WTC11 (cell line): Measurements from ENCODE around the gene ZNF423. TPM values are rescaled to one million over a fixed set of nuclear protein-coding genes. Genes with fewer than 3 reads are reported as not detected.

ENCODE experiments used
- ATAC-seq: fragments of 200-7000 bp; cut with Tn5 transposase; 2 replicates; pipeline ENCODE4 v1.10.0; 2021; ENCODE audit warnings: mild to moderate bottlenecking, moderate library complexity
- CTCF ChIA-PET: fragments of 300-600 bp; sonication (Branson Sonifier 250); formaldehyde crosslinking; loops from one replicate; lab custom pipeline; 2021; ENCODE audit warnings: antibody characterized with exemption; lab: Charles Lee
- POLR2A ChIA-PET: fragments of 350-600 bp; sonication (Branson Sonifier 250); formaldehyde crosslinking; loops from one replicate; lab custom pipeline; 2021; ENCODE audit warnings: antibody characterized with exemption; lab: Charles Lee
- DNase-seq: peaks from one replicate; pipeline ENCODE4 v3.0.0; 2021; ENCODE audit warnings: low spot score
- H3K27ac Mint-ChIP-seq: 2 replicates; pipeline ENCODE4 v1.8.0; 2021; ENCODE audit warnings: mixed read lengths
- H3K27me3 Mint-ChIP-seq: 2 replicates; pipeline ENCODE4 v1.8.0; 2021; ENCODE audit warnings: low read depth, mild to moderate bottlenecking, moderate library complexity, mixed read lengths
- H3K36me3 Mint-ChIP-seq: 2 replicates; pipeline ENCODE4 v1.8.0; 2021; ENCODE audit warnings: mixed read lengths
- H3K4me1 Mint-ChIP-seq: 2 replicates; pipeline ENCODE4 v1.8.0; 2022; ENCODE audit warnings: mixed read lengths
- H3K4me3 Mint-ChIP-seq: 2 replicates; pipeline ENCODE4 v1.8.0; 2021; ENCODE audit warnings: mild to moderate bottlenecking, moderate library complexity, mixed read lengths
- H3K9me3 Mint-ChIP-seq: 2 replicates; pipeline ENCODE4 v1.8.0; 2021; ENCODE audit warnings: mixed read lengths
- CBFB ChIP-seq: sonication (generic); formaldehyde crosslinking; IDR thresholded peaks from 2 replicates; pipeline ENCODE4 v1.8.1; 2022; ENCODE audit warnings: mild to moderate bottlenecking, low read depth, missing genetic modification reagents
- E2F5 ChIP-seq: sonication (generic); formaldehyde crosslinking; IDR thresholded peaks from 2 replicates; pipeline ENCODE4 v1.8.1; 2022; ENCODE audit warnings: mild to moderate bottlenecking, moderate library complexity, missing genetic modification reagents
- FOXJ3 ChIP-seq: sonication (generic); formaldehyde crosslinking; IDR thresholded peaks from 2 replicates; pipeline ENCODE4 v1.9.0; 2021; ENCODE audit warnings: missing genetic modification reagents, mild to moderate bottlenecking, borderline replicate concordance
- FOXP4 ChIP-seq: sonication (generic); formaldehyde crosslinking; IDR thresholded peaks from 2 replicates; pipeline ENCODE4 v1.8.0; 2022; ENCODE audit warnings: mild to moderate bottlenecking, missing genetic modification reagents
- NR2C2 ChIP-seq: sonication (generic); formaldehyde crosslinking; IDR thresholded peaks from 2 replicates; pipeline ENCODE4 v1.8.0; 2022; ENCODE audit warnings: mild to moderate bottlenecking, missing genetic modification reagents
- RELA ChIP-seq: sonication (generic); formaldehyde crosslinking; IDR thresholded peaks from 2 replicates; pipeline ENCODE4 v1.8.1; 2022; ENCODE audit warnings: missing genetic modification reagents, mild to moderate bottlenecking, borderline replicate concordance
- TEAD1 ChIP-seq: sonication (generic); formaldehyde crosslinking; IDR thresholded peaks from 2 replicates; pipeline ENCODE4 v1.8.0; 2022; ENCODE audit warnings: mild to moderate bottlenecking, missing genetic modification reagents
- ZBTB21 ChIP-seq: sonication (generic); formaldehyde crosslinking; IDR thresholded peaks from 2 replicates; pipeline ENCODE4 v1.8.1; 2023; ENCODE audit warnings: mild to moderate bottlenecking, missing genetic modification reagents, borderline replicate concordance
- ZMAT4 ChIP-seq: fragments of 250-450 bp; sonication (Bioruptor Pico); IDR thresholded peaks from 2 replicates; pipeline ENCODE4 v1.9.0; 2021; ENCODE audit warnings: mild to moderate bottlenecking
- ZNF232 ChIP-seq: sonication (generic); formaldehyde crosslinking; IDR thresholded peaks from 2 replicates; pipeline ENCODE4 v1.8.0; 2022; ENCODE audit warnings: mild to moderate bottlenecking, missing genetic modification reagents
- ZNF263 ChIP-seq: sonication (generic); formaldehyde crosslinking; IDR thresholded peaks from 2 replicates; pipeline ENCODE4 v1.8.1; 2022; ENCODE audit warnings: low read depth, mild to moderate bottlenecking, moderate library complexity, missing genetic modification reagents
- ZNF317 ChIP-seq: sonication (generic); formaldehyde crosslinking; IDR thresholded peaks from 2 replicates; pipeline ENCODE4 v1.8.1; 2023; ENCODE audit warnings: low read depth, mild to moderate bottlenecking, moderate library complexity, missing genetic modification reagents, borderline replicate concordance
- total RNA-seq: library from RNA; stranded (reverse); gene quantifications from 3 replicates; pipeline ENCODE4 v1.2.3, GENCODE V29; 2021
- TF ChIP-seq, protein P1 (sequence below): sonication (generic); formaldehyde crosslinking; IDR thresholded peaks from 2 replicates; pipeline ENCODE4 v1.8.1; 2023; ENCODE audit warnings: mild to moderate bottlenecking, missing genetic modification reagents
- TF ChIP-seq, protein P2 (sequence below): sonication (generic); formaldehyde crosslinking; IDR thresholded peaks from 2 replicates; pipeline ENCODE4 v1.8.0; 2023; ENCODE audit warnings: mild to moderate bottlenecking, missing genetic modification reagents
- TF ChIP-seq, protein P3 (sequence below): sonication (generic); formaldehyde crosslinking; conservative IDR thresholded peaks from 2 replicates; pipeline ENCODE4 v1.8.1; 2023; ENCODE audit warnings: mild to moderate bottlenecking, low read depth, missing genetic modification reagents, moderate library complexity
- TF ChIP-seq, protein P4 (sequence below): sonication (generic); formaldehyde crosslinking; conservative IDR thresholded peaks from 2 replicates; pipeline ENCODE4 v1.8.1; 2022; ENCODE audit warnings: mild to moderate bottlenecking, missing genetic modification reagents

ZNF423 gene
- total RNA-seq, 1 experiment from 2014 or later: 38.8 TPM

GRCh38 chr16:49483651-49484450 is 372.1 kb downstream of the ZNF423 start (continued):
- no peak for TF ChIP-seq E2F5

- peaks cover 3% of the 10 kb centered on the region; the same call in 1 of the 2 replicates for H3K4me1 Mint-ChIP-seq
- H3K4me3 Mint-ChIP-seq: no peak overlapping the region
- ChIA-PET POLR2A (interaction anchor here (0.6 kb wide), 1 partner anchor 8 kb away, joined by 5 read pairs; no protein-coding TSS in a partner anchor), CTCF (interaction anchor here (0.8 to 1.2 kb wide), 2 partner anchors 18 to 110 kb away, joined by 3 read pairs; no protein-coding TSS in a partner anchor)
- TF ChIP-seq ZNF317 (CRISPR knock-in tag): no peak
- no peak for TF ChIP-seq NR2C2 (CRISPR knock-in tag)
- no peak for TF ChIP-seq RELA (CRISPR knock-in tag)
- no peak for TF ChIP-seq TEAD1 (CRISPR knock-in tag)
- no peak for TF ChIP-seq ZBTB21
- no peak for TF ChIP-seq ZMAT4 (CRISPR knock-in tag)
- no peak for TF ChIP-seq FOXJ3 (CRISPR knock-in tag)
- no peak for TF ChIP-seq ZNF263 (CRISPR knock-in tag)
- no peak for TF ChIP-seq FOXP4
- TF ChIP-seq, protein P1, sequence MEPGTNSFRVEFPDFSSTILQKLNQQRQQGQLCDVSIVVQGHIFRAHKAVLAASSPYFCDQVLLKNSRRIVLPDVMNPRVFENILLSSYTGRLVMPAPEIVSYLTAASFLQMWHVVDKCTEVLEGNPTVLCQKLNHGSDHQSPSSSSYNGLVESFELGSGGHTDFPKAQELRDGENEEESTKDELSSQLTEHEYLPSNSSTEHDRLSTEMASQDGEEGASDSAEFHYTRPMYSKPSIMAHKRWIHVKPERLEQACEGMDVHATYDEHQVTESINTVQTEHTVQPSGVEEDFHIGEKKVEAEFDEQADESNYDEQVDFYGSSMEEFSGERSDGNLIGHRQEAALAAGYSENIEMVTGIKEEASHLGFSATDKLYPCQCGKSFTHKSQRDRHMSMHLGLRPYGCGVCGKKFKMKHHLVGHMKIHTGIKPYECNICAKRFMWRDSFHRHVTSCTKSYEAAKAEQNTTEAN: no peak
- TF ChIP-seq, protein P2, sequence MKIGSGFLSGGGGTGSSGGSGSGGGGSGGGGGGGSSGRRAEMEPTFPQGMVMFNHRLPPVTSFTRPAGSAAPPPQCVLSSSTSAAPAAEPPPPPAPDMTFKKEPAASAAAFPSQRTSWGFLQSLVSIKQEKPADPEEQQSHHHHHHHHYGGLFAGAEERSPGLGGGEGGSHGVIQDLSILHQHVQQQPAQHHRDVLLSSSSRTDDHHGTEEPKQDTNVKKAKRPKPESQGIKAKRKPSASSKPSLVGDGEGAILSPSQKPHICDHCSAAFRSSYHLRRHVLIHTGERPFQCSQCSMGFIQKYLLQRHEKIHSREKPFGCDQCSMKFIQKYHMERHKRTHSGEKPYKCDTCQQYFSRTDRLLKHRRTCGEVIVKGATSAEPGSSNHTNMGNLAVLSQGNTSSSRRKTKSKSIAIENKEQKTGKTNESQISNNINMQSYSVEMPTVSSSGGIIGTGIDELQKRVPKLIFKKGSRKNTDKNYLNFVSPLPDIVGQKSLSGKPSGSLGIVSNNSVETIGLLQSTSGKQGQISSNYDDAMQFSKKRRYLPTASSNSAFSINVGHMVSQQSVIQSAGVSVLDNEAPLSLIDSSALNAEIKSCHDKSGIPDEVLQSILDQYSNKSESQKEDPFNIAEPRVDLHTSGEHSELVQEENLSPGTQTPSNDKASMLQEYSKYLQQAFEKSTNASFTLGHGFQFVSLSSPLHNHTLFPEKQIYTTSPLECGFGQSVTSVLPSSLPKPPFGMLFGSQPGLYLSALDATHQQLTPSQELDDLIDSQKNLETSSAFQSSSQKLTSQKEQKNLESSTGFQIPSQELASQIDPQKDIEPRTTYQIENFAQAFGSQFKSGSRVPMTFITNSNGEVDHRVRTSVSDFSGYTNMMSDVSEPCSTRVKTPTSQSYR (CRISPR knock-in tag): no peak
- TF ChIP-seq, protein P3, sequence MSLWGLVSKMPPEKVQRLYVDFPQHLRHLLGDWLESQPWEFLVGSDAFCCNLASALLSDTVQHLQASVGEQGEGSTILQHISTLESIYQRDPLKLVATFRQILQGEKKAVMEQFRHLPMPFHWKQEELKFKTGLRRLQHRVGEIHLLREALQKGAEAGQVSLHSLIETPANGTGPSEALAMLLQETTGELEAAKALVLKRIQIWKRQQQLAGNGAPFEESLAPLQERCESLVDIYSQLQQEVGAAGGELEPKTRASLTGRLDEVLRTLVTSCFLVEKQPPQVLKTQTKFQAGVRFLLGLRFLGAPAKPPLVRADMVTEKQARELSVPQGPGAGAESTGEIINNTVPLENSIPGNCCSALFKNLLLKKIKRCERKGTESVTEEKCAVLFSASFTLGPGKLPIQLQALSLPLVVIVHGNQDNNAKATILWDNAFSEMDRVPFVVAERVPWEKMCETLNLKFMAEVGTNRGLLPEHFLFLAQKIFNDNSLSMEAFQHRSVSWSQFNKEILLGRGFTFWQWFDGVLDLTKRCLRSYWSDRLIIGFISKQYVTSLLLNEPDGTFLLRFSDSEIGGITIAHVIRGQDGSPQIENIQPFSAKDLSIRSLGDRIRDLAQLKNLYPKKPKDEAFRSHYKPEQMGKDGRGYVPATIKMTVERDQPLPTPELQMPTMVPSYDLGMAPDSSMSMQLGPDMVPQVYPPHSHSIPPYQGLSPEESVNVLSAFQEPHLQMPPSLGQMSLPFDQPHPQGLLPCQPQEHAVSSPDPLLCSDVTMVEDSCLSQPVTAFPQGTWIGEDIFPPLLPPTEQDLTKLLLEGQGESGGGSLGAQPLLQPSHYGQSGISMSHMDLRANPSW (CRISPR knock-in tag): no peak
- TF ChIP-seq, protein P4, sequence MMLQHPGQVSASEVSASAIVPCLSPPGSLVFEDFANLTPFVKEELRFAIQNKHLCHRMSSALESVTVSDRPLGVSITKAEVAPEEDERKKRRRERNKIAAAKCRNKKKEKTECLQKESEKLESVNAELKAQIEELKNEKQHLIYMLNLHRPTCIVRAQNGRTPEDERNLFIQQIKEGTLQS (CRISPR knock-in tag): no peak
- no peak for TF ChIP-seq CBFB (CRISPR knock-in tag)
- no peak for TF ChIP-seq ZNF232 (CRISPR knock-in tag)
- no peak for TF ChIP-seq E2F5
- peaks cover 11% of the 10 kb centered on the region for H3K27me3 Mint-ChIP-seq
- H3K36me3 Mint-ChIP-seq: no peaks in the 10 kb centered on the region
- no peak overlapping the region; the same call in 1 of the 2 replicates for H3K27ac Mint-ChIP-seq
- DNase-seq: no peak
- 0 out of 2 replicates have a peak, but pooled peaks cover 4% of the 10 kb centered on the region for H3K9me3 Mint-ChIP-seq
- ATAC-seq: no peak
These were observed 372.7 kb downstream of the ZNF423 start for GRCh38 chr16:49483251-49483650.
